Esophagus muscularis mucosa (tissue), 3 donors: ENCODE data around the gene WDR64.

Experiments
- POLR2A ChIP-seq: fragments of 450-650 bp; IDR thresholded peaks from one replicate; pipeline ENCODE4 v1.6.1; 2017; ENCODE audit warnings: antibody characterized with exemption, moderate library complexity, mild to moderate bottlenecking, low read depth
- TF ChIP-seq, protein P1 (sequence below), 3 experiments: fragments of 200-600 bp in 2 of 3; fragments of 450-650 bp in 1 of 3; sonication (generic) in 2 of 3; IDR thresholded peaks; one replicate each; pipeline ENCODE4 v1.5.1; 2017 to 2019; ENCODE audit warnings: antibody characterized with exemption in 3 of 3, mild to moderate bottlenecking in 2 of 3, moderate library complexity in 1 of 3

DNA sequence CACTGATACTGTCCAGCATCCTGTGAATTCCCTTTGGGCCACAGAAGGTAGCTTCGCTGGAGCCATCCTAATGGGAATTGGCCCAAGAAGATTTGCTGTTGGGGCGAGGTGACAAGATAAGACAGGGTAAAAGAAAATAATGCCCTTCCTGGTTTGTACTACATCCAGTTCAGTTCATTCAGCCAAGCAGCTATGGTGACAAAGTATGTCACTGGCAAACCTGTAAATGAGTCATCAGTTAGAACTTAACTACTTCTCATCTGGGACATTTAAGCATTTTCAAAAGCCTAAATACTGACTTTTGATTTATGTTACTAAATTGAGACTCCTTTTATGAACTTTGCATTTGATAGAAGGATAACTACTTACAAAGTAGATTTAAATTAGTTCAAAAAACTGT is 54.2 kb downstream of the WDR64 start:
- TF ChIP-seq, protein P1, sequence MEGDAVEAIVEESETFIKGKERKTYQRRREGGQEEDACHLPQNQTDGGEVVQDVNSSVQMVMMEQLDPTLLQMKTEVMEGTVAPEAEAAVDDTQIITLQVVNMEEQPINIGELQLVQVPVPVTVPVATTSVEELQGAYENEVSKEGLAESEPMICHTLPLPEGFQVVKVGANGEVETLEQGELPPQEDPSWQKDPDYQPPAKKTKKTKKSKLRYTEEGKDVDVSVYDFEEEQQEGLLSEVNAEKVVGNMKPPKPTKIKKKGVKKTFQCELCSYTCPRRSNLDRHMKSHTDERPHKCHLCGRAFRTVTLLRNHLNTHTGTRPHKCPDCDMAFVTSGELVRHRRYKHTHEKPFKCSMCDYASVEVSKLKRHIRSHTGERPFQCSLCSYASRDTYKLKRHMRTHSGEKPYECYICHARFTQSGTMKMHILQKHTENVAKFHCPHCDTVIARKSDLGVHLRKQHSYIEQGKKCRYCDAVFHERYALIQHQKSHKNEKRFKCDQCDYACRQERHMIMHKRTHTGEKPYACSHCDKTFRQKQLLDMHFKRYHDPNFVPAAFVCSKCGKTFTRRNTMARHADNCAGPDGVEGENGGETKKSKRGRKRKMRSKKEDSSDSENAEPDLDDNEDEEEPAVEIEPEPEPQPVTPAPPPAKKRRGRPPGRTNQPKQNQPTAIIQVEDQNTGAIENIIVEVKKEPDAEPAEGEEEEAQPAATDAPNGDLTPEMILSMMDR (IDR thresholded peaks at IDR 0.05) = no peak
- TF ChIP-seq POLR2A = no peak
